ENCODE results near the gene CXCL13.

DNA sequence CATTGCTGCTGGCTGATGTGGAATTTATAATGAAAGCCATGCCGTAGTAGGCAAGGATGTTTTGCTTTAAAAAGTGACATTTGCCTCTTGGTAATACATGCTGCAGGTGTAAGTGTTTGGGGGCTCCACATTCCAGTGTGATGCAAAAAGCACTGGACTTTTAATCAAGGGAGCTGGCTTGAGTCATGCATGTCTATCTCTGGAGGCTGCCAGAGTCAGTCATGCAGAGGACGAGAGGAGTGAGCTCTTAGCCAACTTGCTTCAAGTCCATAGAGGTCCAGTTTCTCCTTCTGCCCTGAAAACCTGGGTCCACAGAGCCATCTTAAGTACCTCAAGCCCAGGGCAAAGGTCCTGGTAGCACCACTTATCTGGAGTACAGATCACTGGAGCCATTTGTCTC, 11.6 kb upstream of the CXCL13 start:
- TF ChIP-seq, protein P1, sequence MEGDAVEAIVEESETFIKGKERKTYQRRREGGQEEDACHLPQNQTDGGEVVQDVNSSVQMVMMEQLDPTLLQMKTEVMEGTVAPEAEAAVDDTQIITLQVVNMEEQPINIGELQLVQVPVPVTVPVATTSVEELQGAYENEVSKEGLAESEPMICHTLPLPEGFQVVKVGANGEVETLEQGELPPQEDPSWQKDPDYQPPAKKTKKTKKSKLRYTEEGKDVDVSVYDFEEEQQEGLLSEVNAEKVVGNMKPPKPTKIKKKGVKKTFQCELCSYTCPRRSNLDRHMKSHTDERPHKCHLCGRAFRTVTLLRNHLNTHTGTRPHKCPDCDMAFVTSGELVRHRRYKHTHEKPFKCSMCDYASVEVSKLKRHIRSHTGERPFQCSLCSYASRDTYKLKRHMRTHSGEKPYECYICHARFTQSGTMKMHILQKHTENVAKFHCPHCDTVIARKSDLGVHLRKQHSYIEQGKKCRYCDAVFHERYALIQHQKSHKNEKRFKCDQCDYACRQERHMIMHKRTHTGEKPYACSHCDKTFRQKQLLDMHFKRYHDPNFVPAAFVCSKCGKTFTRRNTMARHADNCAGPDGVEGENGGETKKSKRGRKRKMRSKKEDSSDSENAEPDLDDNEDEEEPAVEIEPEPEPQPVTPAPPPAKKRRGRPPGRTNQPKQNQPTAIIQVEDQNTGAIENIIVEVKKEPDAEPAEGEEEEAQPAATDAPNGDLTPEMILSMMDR (IDR thresholded peaks at IDR 0.05) = no peak
- no peak for TF ChIP-seq POLR2A (IDR thresholded peaks at IDR 0.05)

Measured in esophagus squamous epithelium (tissue), 4 donors.